ENCODE data around the gene HIPK2. TPM values are rescaled to one million over a fixed set of nuclear protein-coding genes. Genes with fewer than 3 reads are reported as not detected.

Gene HIPK2
- polyA plus RNA-seq, 2 of the 4 experiments (the other 2 are of a cell fraction), result 11.3 to 12.1 TPM

DNA sequence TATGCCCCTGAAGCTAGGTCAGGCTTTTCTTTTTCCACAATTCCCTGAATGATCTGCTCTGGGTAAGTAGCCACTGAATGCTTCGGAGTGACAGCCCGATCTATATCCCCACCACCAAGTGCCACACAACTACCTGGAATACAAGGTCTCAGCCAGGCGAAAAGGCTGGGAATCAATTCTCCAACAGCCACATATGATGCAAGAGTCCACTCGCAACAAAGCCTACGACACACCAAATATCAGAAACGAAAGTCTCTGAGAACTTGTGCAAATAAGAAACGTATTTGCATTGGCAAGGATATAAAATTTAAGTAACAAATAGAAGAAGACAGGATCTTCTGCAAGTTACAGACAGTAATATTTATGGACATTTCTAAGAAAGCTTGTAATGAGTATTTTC, 5.7 kb downstream of the HIPK2 start:
- 23% methylated on average over 7 of the region's 7 CpGs for WGBS (ENCODE audit: missing lambda C conversion rate)
- no peak for FAIRE-seq
- ATAC-seq, result no peak
- ChIA-PET CTCF (interaction anchor here (0.9 to 5.9 kb wide), 8 partner anchors 17 to 273 kb away, joined by 3 to 36 read pairs (median 3); no protein-coding TSS in a partner anchor), POLR2A (interaction anchor here (0.6 to 1.5 kb wide), 3 partner anchors 19 to 91 kb away, joined by 3 to 4 read pairs (median 3); no protein-coding TSS in a partner anchor)
- Histone ChIP-seq H3K4me2 (peak overlapping the region; percentile 96), H3K9me3 (no peaks in the 10 kb centered on the region), H3K27ac (peak overlapping the region; percentile 97 to 100), H3K4me1 (peaks cover 55% of the 10 kb centered on the region), H3K4me3 (peak overlapping the region; percentile 29)
- DNase-seq (ENCODE audit: low read depth in 1 of 2, low spot score in 1 of 2), result no peak
- TF ChIP-seq ESRRA (IDR thresholded peaks at IDR 0.05; ENCODE audit: borderline replicate concordance, low read length) (no peak), EHMT2 (IDR thresholded peaks at IDR 0.05; ENCODE audit: low read depth) (no peak), NR3C1 (IDR thresholded peaks at IDR 0.05) (no peak), CBX8 (IDR thresholded peaks at IDR 0.05) (no peak), POLR2AphosphoS2 (conservative IDR thresholded peaks at IDR 0.05; ENCODE audit: low read length) (no peak), CEBPB (IDR thresholded peaks at IDR 0.05) (peak in 1 of 2 experiments; percentile 78; a peak in 2 of 4 replicates)
- TF ChIP-seq, protein P1, sequence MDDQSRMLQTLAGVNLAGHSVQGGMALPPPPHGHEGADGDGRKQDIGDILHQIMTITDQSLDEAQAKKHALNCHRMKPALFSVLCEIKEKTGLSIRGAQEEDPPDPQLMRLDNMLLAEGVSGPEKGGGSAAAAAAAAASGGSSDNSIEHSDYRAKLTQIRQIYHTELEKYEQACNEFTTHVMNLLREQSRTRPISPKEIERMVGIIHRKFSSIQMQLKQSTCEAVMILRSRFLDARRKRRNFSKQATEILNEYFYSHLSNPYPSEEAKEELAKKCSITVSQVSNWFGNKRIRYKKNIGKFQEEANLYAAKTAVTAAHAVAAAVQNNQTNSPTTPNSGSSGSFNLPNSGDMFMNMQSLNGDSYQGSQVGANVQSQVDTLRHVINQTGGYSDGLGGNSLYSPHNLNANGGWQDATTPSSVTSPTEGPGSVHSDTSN (IDR thresholded peaks at IDR 0.05), result no peak

DNA sequence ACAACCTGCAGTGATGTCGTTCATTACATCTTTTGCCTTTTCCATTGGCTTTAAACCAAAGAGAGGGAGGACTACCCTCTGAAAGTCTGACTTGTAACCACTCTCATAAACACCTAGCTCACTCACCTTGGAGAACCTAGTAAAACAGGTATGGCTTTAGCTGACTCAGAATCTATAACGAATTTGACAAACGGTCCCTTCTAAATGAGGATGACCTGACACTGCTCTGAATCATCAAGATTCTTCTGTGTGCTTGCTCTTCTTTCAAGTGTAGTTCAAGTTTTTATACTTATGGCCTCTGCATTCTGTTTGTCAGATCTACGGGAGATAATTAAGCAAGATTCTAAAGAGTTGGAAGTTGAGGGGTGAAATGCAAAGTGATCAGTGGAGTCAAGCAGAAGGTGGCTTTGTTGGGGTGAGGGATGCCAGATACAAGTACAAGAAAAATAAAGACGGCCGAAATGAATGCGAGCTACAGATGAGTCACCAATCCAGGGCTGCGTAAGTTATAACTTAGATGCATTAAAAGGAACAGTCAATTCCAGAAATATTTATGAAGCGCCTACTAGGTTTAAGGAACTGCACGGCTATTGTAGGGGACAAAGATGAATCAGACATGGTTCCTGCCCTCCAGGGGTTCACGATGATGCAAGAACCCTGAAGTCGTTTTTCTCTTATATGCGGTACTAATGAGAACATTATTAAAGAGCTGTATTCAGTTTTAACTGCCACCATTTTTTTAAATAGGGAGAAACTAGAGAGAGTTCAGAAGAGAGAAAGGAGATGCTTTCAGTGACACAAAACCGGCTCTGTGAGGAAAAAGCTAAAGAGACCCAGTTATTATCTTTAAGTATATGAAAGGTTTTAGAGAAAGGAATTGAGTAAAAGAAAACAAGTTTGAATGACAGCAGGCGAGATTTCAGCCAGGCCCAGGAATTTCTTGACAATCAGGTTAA, 6.5 kb downstream of the HIPK2 start:
- ChIA-PET CTCF (interaction anchor here (0.8 to 5.9 kb wide), 10 partner anchors 16 to 273 kb away, joined by 3 to 36 read pairs (median 4); no protein-coding TSS in a partner anchor), POLR2A (interaction anchor here (1.1 to 1.5 kb wide), 2 partner anchors 18 to 91 kb away, joined by 3 to 4 read pairs; no protein-coding TSS in a partner anchor)
- DNase-seq (ENCODE audit: low read depth in 1 of 2, low spot score in 1 of 2) (peak; percentile 50 to 72), FAIRE-seq (no peak), ATAC-seq (peak; percentile 49 to 67)
- 7% methylated on average over 15 of the region's 15 CpGs for WGBS (ENCODE audit: missing lambda C conversion rate)
- H3K4me2 ChIP-seq, result peak overlapping the region; percentile 96
- peaks cover 55% of the 10 kb centered on the region for H3K4me1 ChIP-seq
- H3K4me3 ChIP-seq, result peak overlapping the region; percentile 29
- H3K9me3 ChIP-seq, result no peaks in the 10 kb centered on the region
- peak overlapping the region; percentile 97 to 100 for H3K27ac ChIP-seq
- TF ChIP-seq FOSL2 (IDR thresholded peaks at IDR 0.05) (peak; percentile 85), FOSL2 (CRISPR knock-in tag; IDR thresholded peaks at IDR 0.05) (peak; percentile 85), SMC3 (IDR thresholded peaks at IDR 0.05) (0 out of 3 replicates have a peak, but pooled peaks have one; percentile 16), GATA3 (IDR thresholded peaks at IDR 0.05; ENCODE audit: borderline replicate concordance) (peak; percentile 29; the same call in 1 of the 2 replicates), ZFP36 (IDR thresholded peaks at IDR 0.05; ENCODE audit: borderline replicate concordance, partially characterized antibody) (no peak), NR3C1 (IDR thresholded peaks at IDR 0.05) (no peak), PHF8 (IDR thresholded peaks at IDR 0.05; ENCODE audit: borderline replicate concordance, low read depth) (no peak), CBX8 (IDR thresholded peaks at IDR 0.05) (no peak), HOXB5 (CRISPR knock-in tag; IDR thresholded peaks at IDR 0.05) (no peak), HOXA7 (CRISPR knock-in tag; IDR thresholded peaks at IDR 0.05) (no peak), KDM1A (IDR thresholded peaks at IDR 0.05; ENCODE audit: low read depth) (no peak), EHF (CRISPR knock-in tag; IDR thresholded peaks at IDR 0.05) (no peak), EP300 (IDR thresholded peaks at IDR 0.05) (no peak), BHLHE40 (IDR thresholded peaks at IDR 0.05; ENCODE audit: low read depth, low read length) (no peak), FOSB (CRISPR knock-in tag; IDR thresholded peaks at IDR 0.05) (no peak), ESRRA (IDR thresholded peaks at IDR 0.05; ENCODE audit: borderline replicate concordance, low read length) (no peak), POLR2A (IDR thresholded peaks at IDR 0.05; ENCODE audit: low read length) (no peak), RNF2 (IDR thresholded peaks at IDR 0.05; ENCODE audit: borderline replicate concordance, low read depth) (no peak), RCOR1 (IDR thresholded peaks at IDR 0.05; ENCODE audit: low read depth, low read length) (no peak), POLR2AphosphoS2 (conservative IDR thresholded peaks at IDR 0.05; ENCODE audit: low read length) (no peak), RAD21 (conservative IDR thresholded peaks at IDR 0.05 in 1 of 2, IDR thresholded peaks at IDR 0.05 in 1 of 2) (0 out of 5 replicates have a peak, but pooled peaks of 1 of the 2 experiments have one; percentile 22), JUNB (IDR thresholded peaks at IDR 0.05) (peak; percentile 71), EHMT2 (IDR thresholded peaks at IDR 0.05; ENCODE audit: low read depth) (no peak), MYC (IDR thresholded peaks at IDR 0.05; ENCODE audit: borderline replicate concordance, low read length) (no peak), ZNF302 (CRISPR knock-in tag; IDR thresholded peaks at IDR 0.05) (no peak), CEBPB (IDR thresholded peaks at IDR 0.05) (peak; percentile 76 to 92), SREBF2 (IDR thresholded peaks at IDR 0.05) (no peak)
- TF ChIP-seq, protein P2, sequence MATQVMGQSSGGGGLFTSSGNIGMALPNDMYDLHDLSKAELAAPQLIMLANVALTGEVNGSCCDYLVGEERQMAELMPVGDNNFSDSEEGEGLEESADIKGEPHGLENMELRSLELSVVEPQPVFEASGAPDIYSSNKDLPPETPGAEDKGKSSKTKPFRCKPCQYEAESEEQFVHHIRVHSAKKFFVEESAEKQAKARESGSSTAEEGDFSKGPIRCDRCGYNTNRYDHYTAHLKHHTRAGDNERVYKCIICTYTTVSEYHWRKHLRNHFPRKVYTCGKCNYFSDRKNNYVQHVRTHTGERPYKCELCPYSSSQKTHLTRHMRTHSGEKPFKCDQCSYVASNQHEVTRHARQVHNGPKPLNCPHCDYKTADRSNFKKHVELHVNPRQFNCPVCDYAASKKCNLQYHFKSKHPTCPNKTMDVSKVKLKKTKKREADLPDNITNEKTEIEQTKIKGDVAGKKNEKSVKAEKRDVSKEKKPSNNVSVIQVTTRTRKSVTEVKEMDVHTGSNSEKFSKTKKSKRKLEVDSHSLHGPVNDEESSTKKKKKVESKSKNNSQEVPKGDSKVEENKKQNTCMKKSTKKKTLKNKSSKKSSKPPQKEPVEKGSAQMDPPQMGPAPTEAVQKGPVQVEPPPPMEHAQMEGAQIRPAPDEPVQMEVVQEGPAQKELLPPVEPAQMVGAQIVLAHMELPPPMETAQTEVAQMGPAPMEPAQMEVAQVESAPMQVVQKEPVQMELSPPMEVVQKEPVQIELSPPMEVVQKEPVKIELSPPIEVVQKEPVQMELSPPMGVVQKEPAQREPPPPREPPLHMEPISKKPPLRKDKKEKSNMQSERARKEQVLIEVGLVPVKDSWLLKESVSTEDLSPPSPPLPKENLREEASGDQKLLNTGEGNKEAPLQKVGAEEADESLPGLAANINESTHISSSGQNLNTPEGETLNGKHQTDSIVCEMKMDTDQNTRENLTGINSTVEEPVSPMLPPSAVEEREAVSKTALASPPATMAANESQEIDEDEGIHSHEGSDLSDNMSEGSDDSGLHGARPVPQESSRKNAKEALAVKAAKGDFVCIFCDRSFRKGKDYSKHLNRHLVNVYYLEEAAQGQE (IDR thresholded peaks at IDR 0.05), result no peak
- TF ChIP-seq, protein P3, sequence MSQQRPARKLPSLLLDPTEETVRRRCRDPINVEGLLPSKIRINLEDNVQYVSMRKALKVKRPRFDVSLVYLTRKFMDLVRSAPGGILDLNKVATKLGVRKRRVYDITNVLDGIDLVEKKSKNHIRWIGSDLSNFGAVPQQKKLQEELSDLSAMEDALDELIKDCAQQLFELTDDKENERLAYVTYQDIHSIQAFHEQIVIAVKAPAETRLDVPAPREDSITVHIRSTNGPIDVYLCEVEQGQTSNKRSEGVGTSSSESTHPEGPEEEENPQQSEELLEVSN (IDR thresholded peaks at IDR 0.05; ENCODE audit: borderline replicate concordance, low read depth), result no peak

Measured in A549 (cell line).